HG02970 (cell line): ENCODE results near the gene OR1F1.
"Not testable (repeated sequence)": the region's sequence is repeated elsewhere in the genome, so short reads cannot be mapped to it uniquely, and the experiment has no call there.

Source experiments
- ATAC-seq: cut with Tn5 transposase; IDR thresholded peaks from one replicate; pipeline ENCODE4 v1.9.1; 2021; ENCODE audit warnings: mild to moderate bottlenecking, moderate library complexity, moderate number of reproducible peaks; ENCODE audit not compliant: unreplicated experiment, low FRiP score

OR1F1 gene

DNA sequence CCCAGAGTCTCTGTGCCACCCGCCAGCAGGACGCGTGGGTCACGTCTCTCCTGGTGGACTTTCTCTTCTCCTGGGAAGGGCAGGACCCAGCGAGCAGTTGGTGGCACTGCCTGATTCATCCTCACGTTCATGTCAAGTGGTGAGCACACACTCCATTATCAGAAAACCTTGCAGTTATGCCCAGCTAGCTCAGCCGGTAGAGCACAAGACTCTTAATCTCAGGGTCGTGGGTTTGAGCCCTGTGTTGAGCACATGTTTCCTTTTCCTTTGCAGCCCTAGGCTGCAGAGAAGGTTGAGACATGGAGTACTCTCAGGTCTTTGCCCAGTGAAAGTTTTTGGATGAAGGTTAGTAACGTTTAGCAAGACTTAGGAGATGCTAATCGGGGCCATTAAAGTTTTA lies 8.0 kb downstream of the OR1F1 start:
- no peak for ATAC-seq

DNA sequence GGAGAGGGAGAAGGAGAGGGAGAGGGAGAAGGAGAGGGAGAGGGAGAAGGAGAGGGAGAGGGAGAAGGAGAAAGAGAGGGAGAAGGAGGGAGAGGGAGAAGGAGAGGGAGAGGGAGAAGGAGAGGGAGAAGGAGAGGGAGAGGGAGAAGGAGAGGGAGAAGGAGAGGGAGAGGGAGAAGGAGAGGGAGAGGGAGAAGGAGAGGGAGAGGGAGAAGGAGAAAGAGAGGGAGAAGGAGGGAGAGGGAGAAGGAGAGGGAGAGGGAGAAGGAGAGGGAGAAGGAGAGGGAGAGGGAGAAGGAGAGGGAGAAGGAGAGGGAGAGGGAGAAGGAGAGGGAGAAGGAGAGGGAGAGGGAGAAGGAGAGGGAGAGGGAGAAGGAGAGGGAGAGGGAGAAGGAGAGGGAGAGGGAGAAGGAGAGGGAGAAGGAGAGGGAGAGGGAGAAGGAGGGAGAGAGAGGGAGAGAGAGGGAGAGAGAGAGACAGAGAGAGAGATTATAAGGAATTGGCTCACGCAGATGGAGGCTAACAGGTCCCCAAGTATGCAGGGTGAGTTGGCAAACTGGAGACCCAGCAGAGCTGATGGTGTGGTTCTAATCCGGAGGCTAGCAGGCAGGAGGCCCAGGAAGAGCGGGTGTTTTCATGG lies 9.8 kb downstream of the OR1F1 start:
- not testable (repeated sequence) for ATAC-seq

DNA sequence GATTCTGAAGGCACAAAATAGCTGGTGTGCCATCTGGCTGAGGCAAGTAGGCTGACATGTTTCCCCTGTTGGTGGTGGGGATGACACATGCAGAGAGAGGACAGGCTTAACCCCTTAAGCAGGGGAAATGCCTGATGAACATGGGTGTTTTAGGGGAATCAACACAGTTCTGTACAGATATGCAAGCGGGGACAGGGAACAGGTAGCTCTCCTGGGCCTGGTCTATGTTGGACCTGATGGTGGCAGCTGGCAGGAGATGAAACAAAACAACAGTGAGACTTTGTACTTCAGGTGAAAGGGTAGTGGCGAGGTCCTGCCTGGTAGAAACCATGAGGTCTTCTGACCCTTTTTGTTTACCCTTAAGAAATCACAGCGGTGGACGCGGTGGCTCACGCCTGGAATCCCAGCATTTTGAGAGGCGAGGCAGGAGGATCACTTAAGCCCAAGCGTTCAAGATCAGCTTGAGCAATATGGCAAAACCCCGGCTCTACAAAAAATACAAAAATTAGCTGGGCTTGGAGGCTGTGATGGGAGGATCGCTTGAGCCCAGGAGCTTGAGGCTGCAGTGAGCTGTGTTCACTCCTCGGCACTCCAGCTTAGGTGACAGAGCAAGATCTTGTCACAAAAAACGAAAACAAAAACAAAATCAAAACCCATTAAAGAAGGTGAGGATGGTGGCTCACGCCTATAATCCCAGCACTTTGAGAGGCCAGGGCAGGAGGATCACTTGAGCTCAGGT lies 10.5 kb downstream of the OR1F1 start:
- ATAC-seq = no peak

DNA sequence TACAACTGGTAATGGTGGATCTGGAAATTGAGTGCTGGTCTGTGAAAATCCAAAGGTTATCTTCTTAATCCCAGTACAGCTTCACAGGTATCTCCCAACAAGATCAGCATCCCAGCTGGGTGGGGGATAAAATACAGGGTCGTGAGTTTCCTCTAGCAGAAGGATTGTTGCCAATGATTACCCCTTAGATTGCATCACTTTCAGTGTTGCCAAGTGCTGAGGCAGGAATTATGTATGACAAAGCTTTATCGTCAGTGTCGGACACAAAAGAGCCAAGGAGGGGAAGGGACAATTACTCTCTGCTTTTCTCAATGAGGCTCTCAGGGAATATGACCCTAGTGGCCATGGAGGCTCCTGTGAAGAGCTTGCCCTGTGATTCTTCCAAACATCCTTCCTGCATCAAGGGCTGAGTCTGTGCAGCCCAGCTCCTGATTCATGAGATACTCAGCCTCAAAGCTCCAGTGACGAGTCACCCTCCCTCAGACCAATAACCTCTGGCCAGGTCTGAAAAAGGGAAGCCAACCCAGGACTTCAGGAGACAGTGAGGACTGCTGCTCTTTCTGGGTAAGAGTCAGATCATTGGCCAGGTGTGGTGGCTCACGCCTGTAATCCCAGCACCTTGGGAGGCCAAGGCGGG lies 15.0 kb downstream of the OR1F1 start:
- no peak for ATAC-seq

DNA sequence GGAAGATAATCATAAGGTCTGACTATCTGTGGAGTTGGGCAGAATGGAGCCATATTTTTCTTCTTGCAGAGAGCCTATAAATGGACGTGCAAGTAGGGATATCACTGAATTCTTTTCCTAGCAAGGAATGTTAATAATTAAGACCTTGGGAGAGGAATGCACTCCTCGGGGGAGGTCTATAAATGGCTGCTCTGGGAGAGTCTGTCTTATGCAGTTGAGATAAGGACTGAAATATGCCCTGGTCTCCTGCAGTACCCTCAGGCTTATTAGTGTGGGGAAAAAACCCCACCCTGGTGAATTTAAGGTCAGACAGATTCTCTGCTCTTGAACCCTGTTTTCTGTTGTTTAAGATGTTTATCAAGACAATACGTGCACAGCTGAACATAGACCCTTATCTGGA lies 17.9 kb downstream of the OR1F1 start:
- not testable (repeated sequence) for ATAC-seq

DNA sequence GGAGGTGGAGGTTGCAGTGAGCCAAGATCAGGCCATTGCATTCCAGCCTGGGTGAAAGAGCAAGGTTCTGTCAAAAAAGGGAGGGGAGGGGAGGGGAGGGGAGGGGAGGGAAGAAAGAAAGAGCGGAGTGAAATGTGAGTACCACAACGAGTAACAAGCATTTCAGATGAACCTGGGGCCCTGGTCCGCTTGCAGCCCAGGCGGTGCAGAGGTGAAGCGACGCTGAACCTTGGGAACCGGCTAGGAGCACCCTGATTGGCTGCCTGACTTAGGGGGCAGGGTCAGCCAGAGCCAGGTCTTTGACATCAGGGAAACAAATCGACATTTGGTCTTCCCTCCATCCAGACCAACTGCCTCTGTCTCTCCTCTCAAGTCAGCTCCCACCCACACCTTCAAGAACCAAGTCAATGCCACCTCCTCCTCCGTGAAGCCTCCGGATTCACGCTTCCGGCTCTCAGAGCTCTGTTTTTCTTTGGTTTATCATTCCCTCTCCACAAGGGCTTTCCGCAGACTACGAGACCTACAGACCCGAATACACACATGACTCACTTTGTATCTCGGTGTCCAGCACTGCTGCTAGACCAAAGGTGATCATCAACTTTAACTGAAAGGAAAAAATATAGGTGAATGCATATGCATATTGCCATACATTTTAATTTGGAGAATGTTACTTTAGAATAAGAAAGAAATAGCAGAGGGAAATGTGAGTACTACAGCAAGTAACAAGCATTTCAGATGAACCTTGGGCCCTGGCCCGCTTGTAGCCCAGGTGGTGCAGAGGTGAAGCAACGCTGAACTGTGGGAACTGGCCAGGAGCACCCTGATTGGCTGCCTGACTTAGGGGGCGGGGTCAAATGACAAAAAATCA lies 19.3 kb downstream of the OR1F1 start:
- no peak for ATAC-seq

DNA sequence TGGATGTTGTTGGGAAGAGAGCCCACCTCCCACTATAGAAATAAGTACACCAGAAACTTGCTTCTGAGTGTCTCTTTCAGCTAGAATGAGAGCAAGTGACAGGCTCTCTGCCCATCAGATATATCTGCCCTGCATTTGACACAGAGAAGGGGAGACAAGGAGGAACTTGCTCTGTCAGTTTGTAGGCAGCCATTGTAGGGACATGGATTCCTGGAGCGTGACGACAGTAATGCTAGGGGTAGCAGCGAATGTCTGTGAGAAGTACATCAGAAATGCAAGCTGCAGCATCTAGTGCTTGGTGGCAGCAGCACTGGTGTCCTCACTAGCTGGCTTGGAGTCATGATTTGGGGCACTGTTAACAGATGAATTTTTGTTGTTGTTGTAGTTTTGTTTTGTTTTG lies 24.0 kb downstream of the OR1F1 start:
- no peak for ATAC-seq

DNA sequence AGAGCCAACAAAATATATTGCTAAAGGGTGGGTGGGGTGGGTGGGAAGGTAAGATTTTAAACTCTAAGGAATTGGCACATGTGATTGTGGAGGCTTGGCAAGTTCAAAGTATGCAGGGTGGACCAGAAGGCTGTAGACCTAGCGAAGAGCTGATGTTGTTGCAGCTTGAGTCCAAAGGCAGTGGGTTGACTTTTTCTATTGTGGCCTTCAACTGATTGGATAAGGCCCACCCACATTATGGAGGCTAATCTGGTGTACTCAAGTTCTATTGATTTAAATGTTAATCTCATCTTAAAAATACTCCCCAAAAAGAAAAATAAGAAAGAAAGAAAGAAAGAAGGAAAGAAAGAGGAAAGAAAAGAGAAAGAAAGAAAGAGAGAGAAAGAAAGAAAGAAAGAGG lies 24.6 kb downstream of the OR1F1 start:
- no peak for ATAC-seq

DNA sequence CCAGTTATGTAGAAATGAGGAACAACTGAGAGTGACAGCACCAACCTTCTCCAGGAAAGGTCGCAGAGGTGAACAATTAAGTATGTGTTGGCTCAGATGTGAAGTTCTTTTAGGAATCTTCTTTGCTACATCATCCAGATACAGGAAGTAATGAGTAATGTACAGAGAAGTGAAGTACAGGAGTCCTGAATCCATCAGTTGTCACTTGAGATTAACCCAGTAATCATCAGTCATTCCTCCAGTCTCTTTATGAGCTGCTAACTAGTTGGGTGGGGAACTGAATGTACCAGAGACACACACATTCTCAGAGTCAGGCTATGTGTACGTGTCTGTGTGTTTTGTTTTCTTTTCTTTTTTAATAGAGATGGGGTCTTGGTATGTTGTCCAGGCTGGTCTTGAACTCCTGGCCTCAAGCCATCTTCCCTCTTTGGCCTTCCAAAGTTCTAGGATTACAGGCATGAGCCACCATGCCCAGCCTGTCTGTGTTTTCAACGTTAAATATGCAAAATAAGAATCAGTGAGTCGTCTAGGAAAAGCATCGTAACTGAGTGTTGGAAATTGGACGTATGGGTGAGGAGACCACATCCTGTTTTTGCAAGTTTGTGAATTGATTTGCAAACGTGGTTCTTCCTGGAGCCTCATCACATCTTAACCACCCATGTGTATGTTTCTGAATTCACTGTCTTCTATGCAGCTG lies 27.0 kb downstream of the OR1F1 start:
- ATAC-seq = no peak

DNA sequence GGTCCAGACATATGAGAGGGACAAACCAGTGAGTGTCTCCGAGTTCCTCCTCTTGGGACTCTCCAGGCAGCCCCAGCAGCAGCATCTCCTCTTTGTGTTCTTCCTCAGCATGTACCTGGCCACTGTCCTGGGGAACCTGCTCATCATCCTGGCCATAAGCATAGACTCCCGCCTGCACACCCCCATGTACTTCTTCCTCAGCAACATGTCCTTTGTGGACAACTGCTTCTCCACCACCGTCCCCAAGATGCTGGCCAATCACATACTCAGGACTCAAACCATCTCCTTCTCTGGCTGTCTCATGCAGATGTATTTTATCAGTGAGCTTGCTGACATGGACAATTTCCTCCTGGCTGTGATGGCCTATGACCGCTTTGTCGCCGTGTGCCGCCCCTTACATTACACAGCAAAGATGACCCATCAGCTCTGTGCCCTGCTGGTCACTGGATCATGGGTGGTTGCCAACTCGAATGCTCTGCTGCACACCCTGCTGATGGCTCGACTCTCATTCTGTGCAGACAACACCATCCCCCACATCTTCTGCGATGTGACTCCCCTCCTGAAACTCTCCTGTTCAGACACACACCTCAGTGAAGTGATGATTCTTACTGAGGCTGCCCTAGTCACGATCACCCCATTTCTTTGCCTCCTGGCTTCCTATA lies 27.7 kb downstream of the OR1F1 start:
- ATAC-seq = no peak

DNA sequence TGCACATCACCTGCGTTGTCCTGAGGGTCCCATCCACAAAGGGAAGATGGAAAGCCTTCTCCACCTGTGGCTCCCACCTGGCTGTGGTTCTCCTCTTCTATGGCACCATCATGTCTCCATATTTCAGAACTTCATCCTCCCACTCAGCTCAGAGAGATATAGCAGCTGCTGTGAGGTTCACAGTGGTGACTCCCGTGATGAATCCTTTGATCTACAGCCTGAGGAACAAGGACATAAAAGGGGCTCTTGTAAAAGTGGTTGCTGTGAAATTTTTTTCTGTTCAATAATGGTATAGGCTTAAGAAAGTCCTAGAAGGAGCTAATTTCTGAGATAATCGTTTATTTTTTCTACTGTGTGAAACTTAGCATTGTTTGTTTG lies 28.2 kb downstream of the OR1F1 start:
- no peak for ATAC-seq

DNA sequence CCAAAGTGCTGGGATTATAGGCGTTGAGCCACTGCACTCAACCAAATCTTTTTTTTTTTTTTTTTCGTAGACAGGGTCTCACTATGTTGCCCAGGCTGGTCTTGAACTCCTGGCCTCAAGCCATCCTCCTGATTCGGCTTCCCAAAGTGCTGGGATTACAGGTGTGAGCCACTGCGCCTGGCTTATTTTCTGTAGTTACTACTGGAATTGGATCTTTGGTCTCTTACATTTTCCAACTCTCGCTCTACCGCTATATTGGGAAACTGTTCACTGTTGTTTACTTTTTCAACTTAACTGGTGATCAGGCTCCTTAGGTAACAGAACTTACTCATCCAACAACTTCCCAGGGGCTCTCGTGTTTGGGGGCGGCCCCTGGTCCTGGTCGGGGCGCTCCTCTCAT lies 32.8 kb downstream of the OR1F1 start:
- no peak for ATAC-seq

DNA sequence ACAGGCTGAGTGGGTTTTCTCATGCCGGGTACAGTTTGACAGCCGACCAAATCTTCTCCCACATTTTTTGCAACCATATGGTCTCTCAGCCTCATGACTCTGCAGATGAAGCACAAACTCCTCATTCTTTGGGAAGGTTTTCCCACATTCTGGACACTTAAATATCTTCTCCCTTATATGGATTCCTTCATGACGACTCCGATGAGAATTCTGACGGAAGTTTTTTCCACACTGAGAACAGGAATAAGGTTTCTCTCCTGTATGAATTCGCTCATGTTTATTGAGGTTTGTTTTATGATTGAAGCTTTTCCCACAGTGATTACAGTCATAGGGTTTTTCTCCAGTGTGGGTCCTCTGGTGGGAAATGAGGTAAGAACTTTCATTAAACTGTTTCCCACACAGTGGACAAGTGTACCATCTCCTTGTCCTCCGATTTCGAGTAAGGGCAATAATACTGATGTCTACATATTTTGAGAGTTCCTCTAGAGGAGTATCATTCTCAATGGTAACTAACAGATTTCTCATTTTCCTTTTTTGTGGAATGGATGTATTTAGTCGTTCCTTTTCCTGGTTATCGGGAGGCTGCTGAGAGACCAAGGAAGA lies 36.0 kb downstream of the OR1F1 start:
- ATAC-seq = no peak

DNA sequence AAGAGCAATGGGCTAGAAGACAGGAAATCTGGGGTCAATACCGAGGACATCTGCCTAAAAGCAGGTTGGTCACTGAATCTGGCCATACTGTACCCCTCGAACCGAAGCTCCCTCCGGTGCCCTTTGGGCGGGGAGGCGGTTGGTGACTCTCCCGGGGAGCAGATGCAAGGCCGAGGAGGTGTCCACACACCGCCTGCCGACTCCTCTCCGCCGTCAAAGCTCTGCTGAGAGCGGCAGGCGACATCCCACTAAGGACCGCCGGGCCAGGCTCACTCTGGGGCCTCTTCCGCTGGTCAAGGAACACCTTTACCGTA lies 46.5 kb downstream of the OR1F1 start:
- no peak for ATAC-seq

DNA sequence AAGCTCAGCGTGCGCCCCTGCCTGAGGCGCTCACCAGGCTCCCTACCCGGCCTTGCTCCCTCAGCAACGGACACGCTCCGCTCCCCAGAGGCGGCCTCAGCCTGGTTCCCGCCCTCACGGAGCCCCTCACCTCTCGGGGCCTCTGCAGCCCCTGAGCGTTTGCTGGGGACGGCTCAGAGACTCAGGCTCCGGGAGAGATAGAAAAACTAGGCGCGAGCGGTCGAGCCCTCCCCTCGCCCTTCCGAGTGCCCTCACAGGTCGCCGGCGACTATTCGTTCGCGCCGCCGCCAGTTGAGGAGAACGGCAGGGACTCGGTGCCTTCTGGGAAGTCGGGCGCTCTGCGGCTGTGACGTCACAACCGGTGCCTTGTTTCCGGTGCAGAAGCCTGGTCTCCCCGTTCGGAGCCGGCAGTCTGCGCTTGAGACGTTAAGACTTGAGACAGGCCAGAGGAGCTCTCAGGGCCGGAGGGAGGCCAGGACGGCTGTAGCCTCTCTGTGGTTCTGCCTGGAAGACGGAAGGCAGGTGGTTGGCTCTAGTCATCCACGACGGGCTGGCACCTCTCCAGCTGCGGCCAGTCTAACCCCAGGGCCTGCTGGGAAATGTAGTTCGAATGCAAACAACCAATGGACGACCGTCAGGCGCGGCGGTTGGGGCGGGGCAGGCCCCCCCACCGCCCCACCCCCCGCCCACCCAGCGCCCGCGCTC lies 47.0 kb downstream of the OR1F1 start, which contains the start of gene ZNF200:
Gene ZNF200 (minus strand): TSS at position 302 of the 705 bp plus-strand sequence. CDS start 1,403 bp downstream, outside the sequence.
- peak; percentile 91 for ATAC-seq

DNA sequence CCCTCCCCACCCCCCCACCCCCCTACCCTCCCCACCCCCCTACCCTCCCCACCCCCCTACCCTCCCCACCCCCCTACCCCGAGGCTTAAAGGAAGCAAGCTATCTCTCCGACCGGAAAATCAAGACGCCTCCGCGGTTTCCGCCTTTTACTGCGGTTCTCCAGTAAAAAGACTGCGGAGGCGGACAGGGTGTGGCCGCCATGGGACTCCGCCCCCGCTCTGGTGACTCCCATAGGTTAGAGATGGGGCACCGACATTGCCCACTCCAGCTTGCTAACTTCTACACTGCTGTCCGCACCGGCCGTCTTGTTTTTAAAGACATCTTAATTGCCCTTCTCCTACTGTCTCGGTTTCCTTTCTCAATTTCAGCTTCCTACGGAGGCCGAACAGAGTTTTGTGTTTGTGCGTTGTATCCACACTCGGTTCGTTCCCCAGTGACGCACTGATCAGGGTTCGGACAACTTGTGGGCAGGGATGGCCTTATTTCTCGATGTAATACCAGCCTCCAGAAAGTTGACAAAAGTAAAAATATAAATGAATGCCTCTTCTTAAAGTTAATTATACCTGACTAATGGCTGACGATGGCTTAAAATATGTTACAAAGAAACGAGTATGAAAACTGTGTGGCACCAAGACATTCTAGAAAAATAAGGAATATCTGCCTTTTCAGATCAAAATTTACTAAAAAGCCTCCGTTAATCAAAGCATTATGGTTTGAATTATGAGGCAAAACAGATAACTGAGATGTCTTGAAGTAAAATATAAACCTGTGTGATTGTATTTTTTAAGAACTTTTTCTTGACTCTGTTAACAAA lies 48.1 kb downstream of the OR1F1 start:
- ATAC-seq = no peak

DNA sequence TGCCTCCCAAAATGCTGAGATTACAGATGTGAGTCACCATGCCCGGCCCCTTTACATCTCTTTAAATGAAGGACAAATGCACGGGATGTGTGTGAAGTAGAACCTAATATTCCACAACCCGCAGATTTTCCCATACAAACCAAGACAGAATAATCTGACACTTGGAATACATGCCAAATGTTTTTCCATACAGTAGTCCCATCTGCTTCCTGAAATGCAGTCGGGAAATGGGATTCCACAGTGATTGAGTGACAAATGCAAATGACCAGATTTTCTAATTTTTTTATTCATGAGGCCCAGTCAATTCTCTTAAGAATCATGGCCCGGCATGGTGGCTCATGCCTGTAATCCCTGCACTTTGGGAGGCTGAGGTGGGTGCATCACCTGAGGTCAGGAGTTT lies 53.8 kb downstream of the OR1F1 start:
- no peak for ATAC-seq

DNA sequence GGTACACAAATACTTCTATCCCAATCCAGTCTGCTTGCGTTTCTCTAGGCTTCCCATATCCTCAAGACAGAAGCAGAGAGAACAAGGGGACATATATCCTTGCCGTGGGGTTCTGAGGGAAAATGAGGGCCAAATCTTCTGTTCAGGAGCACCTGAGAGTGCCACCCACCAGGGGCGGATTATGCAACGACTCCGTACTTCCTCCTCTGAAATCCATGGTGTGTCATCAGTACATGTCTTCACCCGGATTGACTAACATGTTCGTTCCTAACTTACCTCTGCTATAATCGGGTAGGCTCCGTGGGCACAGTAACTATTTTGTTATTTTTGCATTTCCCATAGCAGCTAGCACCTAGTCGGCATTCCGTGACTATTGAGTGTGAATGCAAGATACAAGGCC lies 54.7 kb downstream of the OR1F1 start:
- no peak for ATAC-seq
